Activated naive CD4-positive, alpha-beta T cell treated with anti-CD3 and anti-CD28 coated beads for 36 hours (primary cell): ENCODE measurements around the gene NCOA1. TPM values are rescaled to one million over a fixed set of nuclear protein-coding genes. Genes with fewer than 3 reads are reported as not detected.

Experiments used
- CTCF ChIA-PET: fragments of 350-600 bp; sonication (Branson Sonifier 250); formaldehyde crosslinking; loops from one replicate; lab custom pipeline; 2021; ENCODE audit warnings: antibody characterized with exemption; lab: Charles Lee
- DNase-seq: peaks from one replicate; pipeline ENCODE4 v3.0.0-alpha.2; 2020
- H3K27ac Mint-ChIP-seq: one replicate; pipeline ENCODE4 v1.8.0; 2021; ENCODE audit warnings: mild to moderate bottlenecking, mixed read lengths
- H3K27me3 Mint-ChIP-seq: one replicate; pipeline ENCODE4 v1.8.0; 2021; ENCODE audit warnings: low read depth, mixed read lengths
- H3K36me3 Mint-ChIP-seq: one replicate; pipeline ENCODE4 v1.8.0; 2021; ENCODE audit warnings: low read depth, mixed read lengths
- H3K4me1 Mint-ChIP-seq: one replicate; pipeline ENCODE4 v1.8.0; 2021; ENCODE audit warnings: low read depth, mixed read lengths
- H3K4me3 Mint-ChIP-seq: one replicate; pipeline ENCODE4 v1.8.0; 2021; ENCODE audit warnings: mild to moderate bottlenecking, moderate library complexity, mixed read lengths
- H3K9me3 Mint-ChIP-seq: one replicate; pipeline ENCODE4 v1.8.0; 2021; ENCODE audit warnings: mixed read lengths
- intact Hi-C: fragments of 100-400 bp; cut with micrococcal nuclease; formaldehyde crosslinking; loops from one replicate; pipeline ENCODE4 v1.15.1; 2023
- total RNA-seq, 2 experiments: library from RNA; stranded (reverse); gene quantifications; one replicate each; pipeline ENCODE4 v1.2.3, GENCODE V29; 2021

NCOA1 gene
- total RNA-seq, 2 experiments from 2014 or later: 14.0 to 15.4 TPM

DNA sequence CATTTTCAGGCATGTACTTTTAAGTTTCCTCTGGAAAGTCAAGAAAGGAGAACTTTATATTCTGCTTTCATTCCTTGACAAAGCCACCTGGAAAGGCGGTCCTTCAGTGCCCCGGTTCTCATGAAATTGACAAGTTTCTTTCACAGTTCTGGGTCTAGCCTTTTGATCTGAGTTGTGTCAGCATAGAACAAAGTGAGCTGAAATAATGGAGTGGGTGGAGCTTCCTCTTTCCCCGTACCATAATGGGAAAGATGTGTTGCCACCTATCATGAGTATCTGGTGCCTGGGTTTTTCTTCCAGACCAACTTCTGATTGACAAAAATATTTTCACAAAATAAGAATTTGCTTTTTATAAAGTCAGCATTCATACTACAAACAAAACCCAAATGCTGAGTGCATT, 252.9 kb downstream of the NCOA1 start:
- H3K27ac Mint-ChIP-seq: no peak overlapping the region
- no peaks in the 10 kb centered on the region for H3K27me3 Mint-ChIP-seq
- H3K36me3 Mint-ChIP-seq: peaks cover 8% of the 10 kb centered on the region
- H3K9me3 Mint-ChIP-seq: no peaks in the 10 kb centered on the region
- DNase-seq: no peak
- CTCF ChIA-PET: no interaction called here
- H3K4me3 Mint-ChIP-seq: no peak overlapping the region
- intact Hi-C loops: no loop called here
- H3K4me1 Mint-ChIP-seq: peaks cover 13% of the 10 kb centered on the region

DNA sequence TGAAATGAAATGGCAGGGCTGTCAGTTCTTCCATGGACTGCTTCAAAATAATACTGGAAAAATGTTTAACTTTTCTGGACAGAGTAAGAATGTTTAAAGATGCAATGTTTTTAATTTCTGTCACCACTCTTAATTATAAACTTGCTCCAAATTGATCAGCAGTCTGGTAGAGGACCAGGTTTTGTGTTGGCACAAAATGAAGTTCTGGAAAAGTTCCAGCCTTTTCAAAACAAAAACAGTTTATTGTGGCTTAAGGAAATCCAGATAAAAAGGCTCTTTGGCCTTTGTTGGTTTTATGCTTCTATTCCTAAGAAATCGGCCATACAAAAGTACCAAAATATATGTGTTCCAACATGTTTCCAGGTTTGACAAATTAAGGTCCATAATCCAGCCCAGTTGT, 253.3 kb downstream of the NCOA1 start:
- Mint-ChIP-seq H3K27ac (no peak overlapping the region), H3K9me3 (no peaks in the 10 kb centered on the region), H3K4me1 (peaks cover 13% of the 10 kb centered on the region), H3K36me3 (peaks cover 8% of the 10 kb centered on the region), H3K4me3 (no peak overlapping the region), H3K27me3 (no peaks in the 10 kb centered on the region)
- intact Hi-C loops: no loop called here
- no peak for DNase-seq
- CTCF ChIA-PET: no interaction called here

DNA sequence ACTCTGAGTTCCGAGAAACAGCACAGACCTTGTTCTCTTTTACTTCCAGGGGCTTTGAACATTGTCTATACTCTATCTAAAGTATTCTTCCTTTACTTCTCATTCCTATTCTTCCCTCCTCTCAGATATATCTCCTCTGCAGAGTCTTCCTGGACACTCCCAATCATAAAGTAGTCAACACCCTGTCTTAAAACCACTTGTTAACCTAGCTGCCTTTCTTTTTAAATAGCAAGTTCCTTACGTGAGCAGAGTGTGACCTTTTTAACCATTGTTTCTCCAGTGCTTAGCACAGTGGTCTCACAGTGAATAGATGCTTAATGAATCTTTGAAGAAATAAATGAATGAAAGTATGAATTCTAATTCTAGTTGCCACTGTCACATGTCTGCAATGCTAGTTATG, 254.8 kb downstream of the NCOA1 start:
- intact Hi-C loops: no loop called here
- Mint-ChIP-seq H3K9me3 (no peaks in the 10 kb centered on the region), H3K27ac (no peak overlapping the region), H3K4me3 (no peak overlapping the region), H3K36me3 (peaks cover 5% of the 10 kb centered on the region), H3K27me3 (no peaks in the 10 kb centered on the region), H3K4me1 (peaks cover 13% of the 10 kb centered on the region)
- no peak for DNase-seq
- CTCF ChIA-PET: interaction anchor here (1.0 to 1.2 kb wide), 2 partner anchors 26 to 82 kb away, joined by 3 to 4 read pairs; no protein-coding TSS in a partner anchor

DNA sequence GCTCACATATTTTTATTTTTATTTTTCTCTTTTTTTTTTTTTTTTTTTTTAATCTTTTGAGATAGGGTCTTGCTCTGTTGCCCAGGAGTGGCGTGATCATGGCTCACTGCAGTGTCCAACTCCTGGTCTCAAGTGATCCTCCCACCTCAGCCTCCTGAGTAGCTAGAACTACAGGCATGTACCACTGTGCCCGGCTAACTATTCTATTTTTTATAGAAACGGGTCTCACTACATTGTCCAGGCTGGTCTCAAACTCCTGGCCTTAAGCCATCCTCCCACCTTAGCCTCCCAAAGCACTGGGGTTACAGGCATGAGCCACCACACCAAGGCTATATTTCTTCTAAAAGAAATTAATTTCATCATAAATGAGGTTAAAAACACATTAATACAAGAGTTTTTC, 256.2 kb downstream of the NCOA1 start:
- Mint-ChIP-seq H3K27me3 (no peaks in the 10 kb centered on the region), H3K27ac (no peak overlapping the region), H3K36me3 (peaks cover 3% of the 10 kb centered on the region), H3K4me1 (peaks cover 13% of the 10 kb centered on the region), H3K4me3 (no peak overlapping the region), H3K9me3 (no peaks in the 10 kb centered on the region)
- DNase-seq: no peak
- intact Hi-C loops: no loop called here
- CTCF ChIA-PET: no interaction called here

DNA sequence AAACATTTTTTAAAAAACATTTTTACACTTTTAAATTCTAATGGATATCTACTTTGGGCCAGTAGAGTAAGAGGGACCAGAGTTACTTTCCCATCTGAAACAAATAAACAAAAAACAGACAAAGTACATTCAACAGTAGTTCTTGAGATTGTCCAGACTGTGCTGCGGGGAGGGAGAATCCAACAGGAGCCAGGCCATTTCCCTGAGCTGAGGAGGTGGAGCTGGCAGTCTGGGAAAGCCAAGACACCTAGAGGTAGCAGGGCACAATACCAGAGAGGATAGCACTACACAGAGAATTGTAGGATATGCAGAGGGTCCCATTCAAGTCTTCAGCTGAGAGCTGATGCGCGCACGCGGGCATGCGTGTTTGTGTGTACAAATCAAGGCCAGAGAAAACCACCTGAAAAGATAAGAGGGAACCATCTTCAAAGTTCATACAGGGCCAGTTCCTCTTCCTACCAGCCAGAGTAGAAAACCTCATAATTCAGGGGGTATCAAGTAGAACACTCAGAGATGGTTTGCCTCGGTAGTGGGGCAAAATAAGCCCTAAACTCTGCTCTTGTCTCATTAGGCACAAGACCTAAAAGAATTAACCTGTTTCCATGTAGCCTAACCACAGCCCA, 258.1 kb downstream of the NCOA1 start:
- Mint-ChIP-seq H3K4me3 (no peak overlapping the region), H3K27ac (no peak overlapping the region), H3K27me3 (no peaks in the 10 kb centered on the region), H3K36me3 (no peaks in the 10 kb centered on the region), H3K4me1 (peaks cover under 1% of the 10 kb centered on the region), H3K9me3 (no peaks in the 10 kb centered on the region)
- CTCF ChIA-PET: no interaction called here
- intact Hi-C loops: no loop called here
- no peak for DNase-seq

DNA sequence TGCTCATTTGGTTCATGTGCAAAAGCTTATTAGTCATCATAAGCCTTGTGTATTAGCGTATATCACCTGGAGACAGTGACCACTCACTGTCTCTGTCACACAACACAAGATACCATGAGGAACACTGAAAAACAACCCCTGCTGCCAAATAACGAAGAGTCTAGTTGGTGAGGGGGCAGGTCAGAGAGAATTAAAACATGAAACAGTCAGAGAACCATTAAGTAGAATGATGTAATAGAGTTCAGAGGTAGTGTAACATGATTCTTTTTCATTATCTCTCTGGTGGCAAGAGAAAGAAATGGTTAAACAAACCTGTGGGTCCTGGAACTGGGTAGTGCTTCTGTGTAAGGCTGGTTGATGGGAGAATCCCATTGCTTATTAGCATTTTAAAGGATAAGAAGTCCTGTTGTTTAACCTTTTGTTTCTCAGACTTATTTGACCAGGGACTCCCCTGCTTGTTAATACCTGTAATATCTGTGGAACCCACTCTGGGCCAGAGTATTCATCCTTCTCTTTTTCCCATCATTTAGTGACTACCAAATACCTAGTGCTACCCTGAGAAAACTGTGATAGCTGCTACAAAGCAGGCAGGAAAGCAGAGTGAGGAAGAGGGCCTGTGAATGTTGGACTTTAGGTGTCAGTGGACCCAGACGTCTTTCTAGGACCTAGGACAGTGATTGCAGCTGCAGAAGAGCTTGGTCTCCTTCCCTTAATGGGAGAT, 264.1 kb downstream of the NCOA1 start:
- Mint-ChIP-seq H3K27me3 (no peaks in the 10 kb centered on the region), H3K9me3 (no peaks in the 10 kb centered on the region), H3K36me3 (peaks cover 5% of the 10 kb centered on the region), H3K4me1 (no peaks in the 10 kb centered on the region), H3K27ac (no peak overlapping the region), H3K4me3 (no peak overlapping the region)
- DNase-seq: no peak
- CTCF ChIA-PET: no interaction called here
- intact Hi-C loops: no loop called here

DNA sequence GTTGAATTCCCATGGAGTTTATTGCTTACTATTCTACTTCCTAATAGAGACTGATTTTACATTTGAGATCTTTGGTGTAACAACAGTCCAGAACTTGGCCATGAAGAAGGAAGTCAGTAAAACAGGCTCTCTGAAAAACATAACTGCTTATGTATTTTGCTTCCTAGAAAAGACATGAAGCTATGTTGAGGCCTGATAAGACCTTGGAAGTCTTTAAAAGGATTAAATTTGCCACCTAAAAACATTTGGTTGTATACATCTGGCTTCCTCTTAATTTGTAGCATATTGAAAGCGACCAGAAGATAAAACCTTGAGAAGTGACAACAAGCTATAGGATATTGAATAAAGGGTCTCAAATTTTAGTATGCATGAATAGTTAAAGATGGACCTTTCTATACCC, 265.7 kb downstream of the NCOA1 start:
- H3K4me1 Mint-ChIP-seq: no peaks in the 10 kb centered on the region
- CTCF ChIA-PET: no interaction called here
- no peak overlapping the region for H3K27ac Mint-ChIP-seq
- intact Hi-C loops: no loop called here
- no peak for DNase-seq
- no peak overlapping the region for H3K4me3 Mint-ChIP-seq
- H3K9me3 Mint-ChIP-seq: no peaks in the 10 kb centered on the region
- peaks cover 7% of the 10 kb centered on the region for H3K36me3 Mint-ChIP-seq
- H3K27me3 Mint-ChIP-seq: no peaks in the 10 kb centered on the region

DNA sequence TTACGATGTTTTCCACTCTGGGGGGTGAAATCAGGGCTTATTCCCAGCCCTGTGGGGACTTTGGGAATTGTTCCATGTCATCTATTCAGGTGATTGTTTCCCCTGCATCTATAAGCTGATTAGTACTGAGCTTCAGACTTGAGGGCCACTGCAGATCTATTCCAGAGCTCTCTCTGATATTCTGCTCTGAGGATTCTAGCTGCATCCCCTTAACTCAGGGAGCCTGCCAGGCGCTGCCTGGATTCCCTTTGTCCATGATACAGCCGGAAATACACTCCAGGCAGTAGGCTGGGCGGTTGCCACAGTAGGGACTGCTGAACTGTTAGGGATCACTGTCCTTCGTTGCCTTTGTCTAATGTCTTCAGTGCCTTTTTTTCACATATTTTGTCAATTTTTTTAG, 270.8 kb downstream of the NCOA1 start:
- no peaks in the 10 kb centered on the region for H3K27me3 Mint-ChIP-seq
- H3K9me3 Mint-ChIP-seq: no peaks in the 10 kb centered on the region
- CTCF ChIA-PET: interaction anchor here (0.9 kb wide), 1 partner anchor 12 kb away, joined by 3 read pairs; no protein-coding TSS in a partner anchor
- H3K27ac Mint-ChIP-seq: no peak overlapping the region
- H3K4me1 Mint-ChIP-seq: peaks cover 4% of the 10 kb centered on the region
- no peak overlapping the region for H3K4me3 Mint-ChIP-seq
- intact Hi-C loops: no loop called here
- no peak for DNase-seq
- H3K36me3 Mint-ChIP-seq: peaks cover 7% of the 10 kb centered on the region

DNA sequence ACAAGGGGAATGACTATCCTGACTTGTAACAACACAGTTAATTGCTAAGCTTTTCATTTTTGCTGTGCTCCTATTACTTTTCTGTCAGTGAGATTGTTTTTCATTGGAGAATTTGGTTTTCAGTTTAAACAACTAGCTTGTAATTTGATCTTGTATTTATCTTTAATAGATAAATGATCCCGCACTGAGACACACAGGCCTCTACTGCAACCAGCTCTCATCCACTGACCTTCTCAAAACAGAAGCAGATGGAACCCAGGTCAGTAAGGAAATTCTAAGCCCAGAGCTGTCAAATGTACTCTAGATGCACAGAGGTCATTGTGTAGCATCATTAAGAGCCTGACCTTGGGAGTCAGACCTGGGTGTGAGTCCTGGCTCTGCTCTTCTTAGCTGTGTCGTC, 271.5 kb downstream of the NCOA1 start:
- Mint-ChIP-seq H3K4me3 (no peak overlapping the region), H3K27me3 (no peaks in the 10 kb centered on the region), H3K27ac (no peak overlapping the region), H3K4me1 (peaks cover 4% of the 10 kb centered on the region), H3K9me3 (no peaks in the 10 kb centered on the region), H3K36me3 (peaks cover 7% of the 10 kb centered on the region)
- CTCF ChIA-PET: interaction anchor here (0.9 kb wide), 1 partner anchor 12 kb away, joined by 3 read pairs; no protein-coding TSS in a partner anchor
- intact Hi-C loops: no loop called here
- no peak for DNase-seq

DNA sequence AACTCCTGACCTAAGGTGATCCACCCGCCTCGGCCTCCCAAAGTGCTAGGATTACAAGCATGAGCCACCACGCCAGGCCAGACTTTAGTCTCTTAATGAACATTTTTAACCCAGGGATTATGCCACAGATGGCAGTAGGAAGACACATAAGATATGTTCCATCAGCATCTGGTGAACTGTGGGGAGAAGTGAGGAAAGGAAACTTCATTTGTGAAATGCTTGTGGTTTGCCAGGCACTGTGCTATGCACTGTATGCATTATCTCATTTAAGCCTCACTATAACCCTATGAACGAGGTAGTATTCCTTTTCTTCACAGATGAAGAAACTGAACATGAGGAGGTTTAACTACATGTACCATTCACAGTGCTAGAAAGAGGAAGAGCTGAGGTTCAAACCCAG, 272.8 kb downstream of the NCOA1 start:
- CTCF ChIA-PET: interaction anchor here (1.2 kb wide), 1 partner anchor 11 kb away, joined by 3 read pairs; no protein-coding TSS in a partner anchor
- Mint-ChIP-seq H3K4me1 (peaks cover 4% of the 10 kb centered on the region), H3K27ac (no peak overlapping the region), H3K27me3 (no peaks in the 10 kb centered on the region), H3K4me3 (no peak overlapping the region), H3K36me3 (peaks cover 6% of the 10 kb centered on the region), H3K9me3 (no peaks in the 10 kb centered on the region)
- intact Hi-C loops: no loop called here
- DNase-seq: no peak

DNA sequence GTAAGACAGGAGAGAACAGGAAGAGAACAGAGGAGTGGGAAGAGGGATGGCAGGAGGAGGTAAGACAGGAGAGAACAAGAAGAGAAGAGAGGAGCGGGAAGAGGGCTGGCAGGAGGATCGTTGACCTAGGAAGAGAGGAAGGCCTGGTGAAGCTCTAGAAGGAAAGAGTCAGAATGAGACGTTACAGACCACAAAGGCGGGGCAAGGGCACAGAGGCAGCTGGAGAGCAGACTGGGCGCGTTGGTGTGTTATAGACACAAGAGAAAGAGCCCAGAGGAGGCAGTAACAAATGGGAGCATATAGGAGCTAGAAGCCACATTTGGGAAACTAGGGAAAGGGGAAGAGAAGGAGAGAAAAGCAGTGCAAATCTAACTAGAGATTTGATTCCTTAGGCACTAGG, 275.6 kb downstream of the NCOA1 start:
- CTCF ChIA-PET: interaction anchor here (0.6 to 1.5 kb wide), 3 partner anchors 44 to 61 kb away, joined by 3 read pairs; no protein-coding TSS in a partner anchor
- no peak for DNase-seq
- Mint-ChIP-seq H3K4me1 (peaks cover 4% of the 10 kb centered on the region), H3K9me3 (no peaks in the 10 kb centered on the region), H3K27me3 (no peaks in the 10 kb centered on the region), H3K36me3 (peaks cover 5% of the 10 kb centered on the region), H3K27ac (no peak overlapping the region), H3K4me3 (no peak overlapping the region)
- intact Hi-C loops: no loop called here

DNA sequence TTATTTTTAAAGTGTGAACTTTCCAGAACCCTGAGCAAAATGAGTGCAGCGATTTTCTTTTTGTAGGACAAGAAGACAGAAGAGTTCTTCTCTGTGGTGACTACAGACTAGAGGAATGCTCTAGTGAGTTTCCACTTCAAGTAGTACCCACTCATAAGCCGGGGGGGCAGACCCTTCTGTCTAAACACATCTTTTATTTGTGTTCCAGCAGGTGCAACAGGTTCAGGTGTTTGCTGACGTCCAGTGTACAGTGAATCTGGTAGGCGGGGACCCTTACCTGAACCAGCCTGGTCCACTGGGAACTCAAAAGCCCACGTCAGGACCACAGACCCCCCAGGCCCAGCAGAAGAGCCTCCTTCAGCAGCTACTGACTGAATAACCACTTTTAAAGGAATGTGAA, 277.0 kb downstream of the NCOA1 start:
- Mint-ChIP-seq H3K9me3 (no peaks in the 10 kb centered on the region), H3K27me3 (no peaks in the 10 kb centered on the region), H3K4me3 (no peak overlapping the region), H3K36me3 (peaks cover 5% of the 10 kb centered on the region), H3K4me1 (peaks cover 4% of the 10 kb centered on the region), H3K27ac (no peak overlapping the region)
- CTCF ChIA-PET: interaction anchor here (1.5 kb wide), 1 partner anchor 60 kb away, joined by 3 read pairs; no protein-coding TSS in a partner anchor
- intact Hi-C loops: no loop called here
- DNase-seq: no peak

DNA sequence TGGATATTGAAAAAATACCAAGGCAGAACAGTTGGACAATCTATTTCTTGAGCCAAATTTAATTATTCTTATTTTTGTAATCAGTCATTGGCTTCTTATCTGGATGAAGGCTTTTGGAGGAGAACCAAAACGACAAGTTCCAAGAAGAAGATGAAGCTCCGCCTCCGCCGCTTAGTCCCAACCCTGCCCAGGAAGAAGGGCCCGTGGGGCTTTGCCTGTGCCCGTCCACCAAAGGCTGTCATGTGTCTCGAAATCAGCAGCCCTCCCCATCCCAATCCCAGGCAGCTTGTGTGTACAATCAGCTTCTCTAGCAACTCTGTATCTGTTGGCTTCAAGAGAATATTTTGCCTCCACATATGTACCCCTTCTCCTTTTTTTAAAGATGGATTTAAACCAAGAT, 277.5 kb downstream of the NCOA1 start:
- CTCF ChIA-PET: interaction anchor here (0.7 kb wide), 1 partner anchor 346 kb away, joined by 3 read pairs; no protein-coding TSS in a partner anchor
- Mint-ChIP-seq H3K27me3 (no peaks in the 10 kb centered on the region), H3K9me3 (no peaks in the 10 kb centered on the region), H3K36me3 (peaks cover 5% of the 10 kb centered on the region), H3K4me1 (peaks cover 4% of the 10 kb centered on the region), H3K27ac (no peak overlapping the region), H3K4me3 (no peak overlapping the region)
- intact Hi-C loops: no loop called here
- no peak for DNase-seq
